GM19438 (cell line): Measurements from ENCODE around the gene NMNAT2.

Experiments
- ATAC-seq: cut with Tn5 transposase; IDR thresholded peaks from one replicate; pipeline ENCODE4 v1.9.1; 2021; ENCODE audit warnings: low read depth; ENCODE audit not compliant: unreplicated experiment

The NMNAT2 gene

GRCh38 chr1:183319606-183320005 is 98.6 kb downstream of the NMNAT2 start:
- ATAC-seq: no peak

- no peak for ATAC-seq
These were observed 99.1 kb downstream of the NMNAT2 start for GRCh38 chr1:183319051-183319450.

GRCh38 chr1:183318433-183318832 is 99.7 kb downstream of the NMNAT2 start:
- no peak for ATAC-seq

- no peak for ATAC-seq
These were observed 102.0 kb downstream of the NMNAT2 start for GRCh38 chr1:183315991-183316758.

GRCh38 chr1:183313063-183313462 is 105.1 kb downstream of the NMNAT2 start:
- ATAC-seq: no peak

- no peak for ATAC-seq
These were observed 107.3 kb downstream of the NMNAT2 start for GRCh38 chr1:183310753-183311479.

GRCh38 chr1:183308719-183309118 is 109.5 kb downstream of the NMNAT2 start:
- ATAC-seq: no peak

GRCh38 chr1:183306317-183307042 is 111.7 kb downstream of the NMNAT2 start:
- no peak for ATAC-seq

GRCh38 chr1:183304440-183305107 is 113.6 kb downstream of the NMNAT2 start:
- ATAC-seq: no peak

- no peak for ATAC-seq
These were observed 114.3 kb downstream of the NMNAT2 start for GRCh38 chr1:183303901-183304300.

- no peak for ATAC-seq
These were observed 114.9 kb downstream of the NMNAT2 start for GRCh38 chr1:183303323-183303645.

GRCh38 chr1:183302452-183303322 is 115.5 kb downstream of the NMNAT2 start:
- no peak for ATAC-seq

- no peak for ATAC-seq
These were observed 116.9 kb downstream of the NMNAT2 start for GRCh38 chr1:183301239-183301638.

- no peak for ATAC-seq
These were observed 117.4 kb downstream of the NMNAT2 start for GRCh38 chr1:183300828-183301227.

- ATAC-seq: no peak
These were observed 117.8 kb downstream of the NMNAT2 start for GRCh38 chr1:183300395-183300794.

- no peak for ATAC-seq
These were observed 121.4 kb downstream of the NMNAT2 start for GRCh38 chr1:183296782-183297181.

GRCh38 chr1:183295521-183295920 is 122.7 kb downstream of the NMNAT2 start:
- no peak for ATAC-seq

GRCh38 chr1:183293876-183294275 is 124.3 kb downstream of the NMNAT2 start:
- no peak for ATAC-seq

GRCh38 chr1:183293241-183293640 is 124.9 kb downstream of the NMNAT2 start:
- ATAC-seq: no peak
